ENCODE results near the gene CEACAM19. TPM values are rescaled to one million over a fixed set of nuclear protein-coding genes. Genes with fewer than 3 reads are reported as not detected.
"Not testable (repeated sequence)": the region's sequence is repeated elsewhere in the genome, so short reads cannot be mapped to it uniquely, and the experiment has no call there.

Gene CEACAM19
- total and polyA plus RNA-seq, 5 experiments from 2014 or later = 0.14 to 3.6 (median 1.9) TPM; not detected in 2

DNA sequence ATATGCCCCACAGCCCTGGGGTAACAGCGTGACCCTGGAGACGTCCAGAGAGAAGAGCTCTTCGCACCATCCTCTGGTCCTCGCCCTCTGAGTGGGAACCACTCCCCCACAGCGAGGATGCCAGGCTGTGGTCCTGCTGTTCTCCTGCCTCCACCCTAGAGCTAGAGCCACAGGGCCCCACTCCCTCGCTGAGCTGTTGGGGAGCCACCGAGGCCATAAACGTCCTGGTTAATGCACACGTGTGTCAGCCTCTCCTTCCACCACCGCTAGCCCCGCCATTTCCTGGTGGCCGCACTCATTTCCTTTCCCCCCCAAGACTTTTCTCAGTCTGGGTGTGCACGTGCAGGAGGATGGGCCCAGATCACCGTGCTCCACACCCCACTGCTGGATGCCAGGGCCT, 39.2 kb downstream of the CEACAM19 start:
- peaks cover 0 to 15% (median 8%) of the 10 kb centered on the region in 9 donors for H3K9me3 Mint-ChIP-seq
- H3K4me3 Mint-ChIP-seq = peak overlapping the region in 1 of 10 donors; percentile 55
- no peak for DNase-seq
- no peak for ATAC-seq
- H3K4me1 Mint-ChIP-seq = peaks cover 4 to 14% (median 7%) of the 10 kb centered on the region in 4 donors
- H3K27ac Mint-ChIP-seq = peak overlapping the region in 2 of 10 donors; percentile 27 to 55
- peaks cover 0 to 12% (median 0%) of the 10 kb centered on the region in 3 donors for H3K36me3 Mint-ChIP-seq
- H3K27me3 Mint-ChIP-seq = peaks cover 0 to 1% (median 0%) of the 10 kb centered on the region in 5 donors
- POLR2A ChIA-PET = no interaction called here

- Mint-ChIP-seq H3K27ac (no peak overlapping the region), H3K9me3 (peaks cover 0 to 18% (median 11%) of the 10 kb centered on the region in 9 donors), H3K27me3 (no peaks in the 10 kb centered on the region), H3K4me3 (no peak overlapping the region), H3K4me1 (peaks cover 4 to 14% (median 7%) of the 10 kb centered on the region in 4 donors), H3K36me3 (peaks cover 0 to 15% (median 0%) of the 10 kb centered on the region in 3 donors)
- POLR2A ChIA-PET = interaction anchor here (0.9 kb wide), 1 partner anchor 77 kb away, joined by 4 read pairs; no protein-coding TSS in a partner anchor
- DNase-seq = no peak
- ATAC-seq = no peak
Observed at GRCh38 chr19:44712864-44713515, 41.7 kb downstream of the CEACAM19 start.

DNA sequence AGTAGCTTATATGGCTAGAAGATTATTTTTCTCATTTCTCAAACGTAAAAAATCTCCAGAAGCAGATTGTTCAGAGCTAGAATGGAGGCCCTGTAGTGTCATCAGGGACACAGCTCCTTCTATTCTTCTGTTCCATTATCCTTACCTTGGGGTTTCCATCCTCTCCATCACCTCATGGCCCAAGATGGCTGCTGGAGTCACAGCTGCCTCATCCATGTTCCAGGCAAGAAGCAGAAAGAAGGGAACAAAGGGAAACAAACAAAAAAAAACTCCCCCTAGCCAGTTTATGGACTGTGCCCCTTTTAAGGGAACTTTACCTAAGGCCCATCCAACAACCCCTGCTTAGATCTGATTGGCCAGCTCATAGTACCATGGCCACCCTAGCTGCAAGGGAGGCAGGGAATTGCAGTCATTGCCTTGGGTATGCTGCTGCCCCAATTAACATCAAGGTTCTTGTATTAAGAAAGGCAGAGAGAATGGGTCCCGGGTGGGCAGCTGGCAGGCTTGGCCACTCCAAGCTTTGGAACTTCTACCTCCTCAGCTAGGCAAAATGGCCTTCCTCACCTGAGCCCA, 43.4 kb downstream of the CEACAM19 start:
- Mint-ChIP-seq H3K4me3 (no peak overlapping the region), H3K9me3 (peaks cover 0 to 18% (median 11%) of the 10 kb centered on the region in 9 donors), H3K27me3 (no peaks in the 10 kb centered on the region), H3K27ac (peak overlapping the region in 1 of 10 donors; percentile 53), H3K36me3 (peaks cover 0 to 15% (median 0%) of the 10 kb centered on the region in 3 donors), H3K4me1 (peaks cover 4 to 14% (median 7%) of the 10 kb centered on the region in 4 donors)
- ATAC-seq (no peak), DNase-seq (no peak)
- POLR2A ChIA-PET = interaction anchor here (1.0 kb wide), 1 partner anchor 22 kb away, joined by 3 read pairs; no protein-coding TSS in a partner anchor

DNA sequence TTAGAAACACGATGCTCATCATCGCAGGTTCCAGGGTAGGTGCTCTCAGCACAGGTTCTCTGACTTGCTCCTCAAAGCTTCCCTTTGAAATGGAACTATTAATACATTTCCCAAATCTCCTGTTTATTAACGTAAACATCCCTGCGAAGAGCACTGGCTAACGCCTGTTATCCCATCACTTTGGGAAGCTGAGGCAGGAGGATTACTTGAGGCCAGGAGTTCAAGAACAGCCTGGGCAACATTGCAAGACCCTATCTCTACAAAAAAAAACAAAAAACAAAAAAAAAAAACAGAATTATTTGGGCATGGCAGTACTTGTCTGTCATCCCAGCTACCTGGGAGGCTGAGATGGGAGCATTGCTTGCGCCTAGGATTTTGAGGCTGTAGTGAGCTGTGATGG, 46.3 kb downstream of the CEACAM19 start:
- H3K4me1 Mint-ChIP-seq = peaks cover 4 to 14% (median 9%) of the 10 kb centered on the region in 4 donors
- peaks cover 0 to 18% (median 11%) of the 10 kb centered on the region in 9 donors for H3K9me3 Mint-ChIP-seq
- peaks cover 0 to 15% (median 0%) of the 10 kb centered on the region in 3 donors for H3K36me3 Mint-ChIP-seq
- H3K27ac Mint-ChIP-seq = no peak overlapping the region
- H3K4me3 Mint-ChIP-seq = no peak overlapping the region
- ATAC-seq = no peak
- POLR2A ChIA-PET = interaction anchor here (0.7 kb wide), 2 partner anchors 63 to 1430 kb away, joined by 3 to 5 read pairs; no protein-coding TSS in a partner anchor
- no peaks in the 10 kb centered on the region for H3K27me3 Mint-ChIP-seq
- no peak for DNase-seq

DNA sequence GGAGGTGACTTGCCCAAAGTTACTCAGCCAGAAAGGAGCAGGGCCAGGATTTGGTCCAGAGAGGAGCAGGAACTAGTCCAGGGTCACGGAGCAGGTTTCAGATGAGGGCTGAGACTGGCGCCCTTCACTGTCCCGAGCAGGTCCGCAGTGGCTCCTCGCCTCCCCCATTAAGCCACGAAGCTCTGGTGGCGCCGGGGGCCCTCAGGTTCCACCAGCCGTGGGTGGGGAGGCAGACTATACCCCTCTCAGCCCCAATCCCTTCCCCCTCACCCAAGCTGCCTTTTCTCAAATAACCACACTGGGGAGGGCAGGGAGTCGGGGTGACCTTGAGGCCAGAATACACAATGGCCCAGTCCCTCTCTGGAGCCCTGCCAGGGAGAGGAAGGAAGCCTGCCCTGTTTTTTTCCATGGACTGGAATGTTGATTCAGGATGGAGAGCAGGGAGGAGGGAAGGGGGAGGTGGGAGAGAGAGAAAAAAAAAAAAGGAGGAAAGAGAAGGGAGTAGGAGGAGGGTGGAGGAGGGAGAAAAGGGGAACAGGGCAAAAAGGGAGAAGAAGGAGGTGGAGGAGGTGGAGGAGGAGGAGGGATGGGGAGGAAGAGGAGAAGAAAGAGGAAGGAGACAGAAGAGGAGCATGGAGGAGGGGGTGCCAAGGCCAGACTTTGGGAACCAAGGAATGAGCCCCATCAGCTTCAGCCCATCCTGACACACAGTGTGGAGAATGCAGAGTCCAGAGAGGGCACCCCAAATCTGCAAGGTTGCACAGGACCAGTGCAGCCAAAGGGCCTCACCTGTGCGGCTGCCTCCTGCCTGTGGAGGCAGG, 47.4 kb downstream of the CEACAM19 start:
- ATAC-seq = no peak
- no peaks in the 10 kb centered on the region for H3K27me3 Mint-ChIP-seq
- peaks cover 8 to 18% (median 16%) of the 10 kb centered on the region in 4 donors for H3K4me1 Mint-ChIP-seq
- POLR2A ChIA-PET = interaction anchor here (0.7 kb wide), 1 partner anchor 23 kb away, joined by 3 read pairs; no protein-coding TSS in a partner anchor
- H3K4me3 Mint-ChIP-seq = no peak overlapping the region
- H3K9me3 Mint-ChIP-seq = peaks cover 0 to 18% (median 11%) of the 10 kb centered on the region in 9 donors
- H3K27ac Mint-ChIP-seq = no peak overlapping the region
- H3K36me3 Mint-ChIP-seq = peaks cover 0 to 15% (median 0%) of the 10 kb centered on the region in 3 donors
- DNase-seq = no peak

GRCh38 chr19:44719262-44719701, 48.0 kb downstream of the CEACAM19 start:
- H3K27ac Mint-ChIP-seq = peak overlapping the region in 1 of 10 donors; percentile 73
- peaks cover 0 to 15% (median 0%) of the 10 kb centered on the region in 3 donors for H3K36me3 Mint-ChIP-seq
- H3K4me1 Mint-ChIP-seq = peaks cover 13 to 24% (median 22%) of the 10 kb centered on the region in 4 donors
- POLR2A ChIA-PET = no interaction called here
- no peaks in the 10 kb centered on the region for H3K27me3 Mint-ChIP-seq
- peaks cover 0 to 15% (median 11%) of the 10 kb centered on the region in 9 donors for H3K9me3 Mint-ChIP-seq
- no peak overlapping the region for H3K4me3 Mint-ChIP-seq
- ATAC-seq (no peak), DNase-seq (no peak)

DNA sequence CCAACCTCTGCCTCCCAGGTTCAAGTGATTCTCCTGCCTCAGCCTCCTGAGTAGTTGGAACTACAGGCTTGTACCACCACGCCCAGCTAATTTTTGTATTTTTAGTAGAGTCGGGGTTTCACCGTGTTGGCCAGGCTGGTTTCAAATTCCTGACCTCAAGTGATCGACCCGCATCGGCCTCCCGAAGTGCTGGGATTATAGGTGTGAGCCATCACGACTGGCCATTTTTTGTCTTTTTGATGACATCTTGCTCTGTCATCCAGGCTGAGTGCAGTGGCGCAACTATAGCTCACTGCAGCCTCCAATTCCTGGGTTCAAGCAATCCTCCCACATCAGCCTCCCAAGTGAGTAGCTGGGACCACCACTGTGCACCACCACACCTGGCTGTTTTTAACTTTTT, 49.1 kb downstream of the CEACAM19 start:
- not testable (repeated sequence) for H3K27me3 Mint-ChIP-seq, H3K27ac Mint-ChIP-seq, H3K9me3 Mint-ChIP-seq

DNA sequence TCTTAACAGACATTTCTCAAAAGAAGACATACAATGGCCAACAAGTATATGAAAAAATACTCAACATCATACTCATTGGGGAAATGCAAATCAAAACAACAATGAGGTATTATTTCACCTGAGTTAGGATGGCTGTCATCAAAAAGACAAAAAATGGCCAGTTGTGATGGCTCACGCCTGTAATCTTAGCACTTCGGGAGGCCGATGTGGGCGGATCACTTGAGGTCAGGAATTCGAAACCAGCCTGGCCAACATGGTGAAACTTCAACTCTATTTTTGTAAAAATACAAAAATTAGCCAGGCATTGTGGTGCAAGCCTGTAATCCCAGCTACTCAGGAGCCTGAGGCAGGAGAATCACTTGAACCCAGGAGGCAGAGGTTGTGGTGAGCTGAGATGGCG, 49.7 kb downstream of the CEACAM19 start:
- POLR2A ChIA-PET = no interaction called here
- no peak overlapping the region for H3K27ac Mint-ChIP-seq
- no peak for ATAC-seq

More for the DNA sequence above, 49.1 kb downstream of the CEACAM19 start:
- H3K4me1 Mint-ChIP-seq = peaks cover 14 to 33% (median 31%) of the 10 kb centered on the region in 4 donors
- H3K36me3 Mint-ChIP-seq, ATAC-seq, POLR2A ChIA-PET, H3K4me3 Mint-ChIP-seq, DNase-seq: not testable (repeated sequence)

DNA sequence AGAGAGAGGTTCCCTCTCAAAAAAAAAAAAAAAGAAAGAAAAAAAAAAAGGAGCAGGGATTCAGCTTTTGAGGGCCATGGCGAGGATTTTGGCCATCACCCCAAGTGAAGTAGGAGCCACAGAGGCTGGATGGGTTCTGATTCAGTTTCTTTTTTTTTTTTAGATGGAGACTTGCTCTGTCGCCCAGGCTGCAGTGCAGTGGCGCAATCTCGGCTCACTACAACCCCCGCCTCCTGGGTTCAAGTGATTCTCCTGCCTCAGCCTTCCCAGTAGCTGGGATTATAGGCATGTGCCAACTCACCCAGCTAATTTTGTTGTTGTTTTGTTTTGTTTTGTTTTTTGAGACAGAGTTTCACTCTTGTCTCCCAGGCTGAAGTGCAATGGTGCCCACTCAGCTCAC, 50.1 kb downstream of the CEACAM19 start:
- DNase-seq, H3K4me3 Mint-ChIP-seq, POLR2A ChIA-PET, H3K36me3 Mint-ChIP-seq, H3K27me3 Mint-ChIP-seq, ATAC-seq, H3K9me3 Mint-ChIP-seq: not testable (repeated sequence)
- Mint-ChIP-seq H3K27ac (peak overlapping the region in 1 of 10 donors; percentile 18), H3K4me1 (peaks cover 16 to 38% (median 35%) of the 10 kb centered on the region in 4 donors)

More for the DNA sequence above, 49.7 kb downstream of the CEACAM19 start:
- H3K27me3 Mint-ChIP-seq = no peaks in the 10 kb centered on the region
- no peaks in the 10 kb centered on the region for H3K9me3 Mint-ChIP-seq
- H3K36me3 Mint-ChIP-seq = no peaks in the 10 kb centered on the region
- H3K4me1 Mint-ChIP-seq = peaks cover 14 to 38% (median 35%) of the 10 kb centered on the region in 4 donors
- no peak for DNase-seq
- H3K4me3 Mint-ChIP-seq = no peak overlapping the region

- ATAC-seq (peak in 1 of 2 donors; percentile 69), DNase-seq (peak in 3 of 10 donors; percentile 10 to 16 (median 15))
- POLR2A ChIA-PET = interaction anchor here (1.1 to 2.7 kb wide), 4 partner anchors 22 to 48 kb away, joined by 4 to 9 read pairs (median 6); no protein-coding TSS in a partner anchor
- H3K27ac Mint-ChIP-seq = peak overlapping the region in 5 of 10 donors; percentile 28 to 66 (median 43)
- H3K4me1 Mint-ChIP-seq = peaks cover 16 to 38% (median 35%) of the 10 kb centered on the region in 4 donors
- H3K36me3 Mint-ChIP-seq = no peaks in the 10 kb centered on the region
- no peaks in the 10 kb centered on the region for H3K9me3 Mint-ChIP-seq
- peak overlapping the region in 3 of 10 donors; percentile 10 to 33 (median 30) for H3K4me3 Mint-ChIP-seq
- H3K27me3 Mint-ChIP-seq = no peaks in the 10 kb centered on the region
Observed at GRCh38 chr19:44722131-44723121, 51.1 kb downstream of the CEACAM19 start.

DNA sequence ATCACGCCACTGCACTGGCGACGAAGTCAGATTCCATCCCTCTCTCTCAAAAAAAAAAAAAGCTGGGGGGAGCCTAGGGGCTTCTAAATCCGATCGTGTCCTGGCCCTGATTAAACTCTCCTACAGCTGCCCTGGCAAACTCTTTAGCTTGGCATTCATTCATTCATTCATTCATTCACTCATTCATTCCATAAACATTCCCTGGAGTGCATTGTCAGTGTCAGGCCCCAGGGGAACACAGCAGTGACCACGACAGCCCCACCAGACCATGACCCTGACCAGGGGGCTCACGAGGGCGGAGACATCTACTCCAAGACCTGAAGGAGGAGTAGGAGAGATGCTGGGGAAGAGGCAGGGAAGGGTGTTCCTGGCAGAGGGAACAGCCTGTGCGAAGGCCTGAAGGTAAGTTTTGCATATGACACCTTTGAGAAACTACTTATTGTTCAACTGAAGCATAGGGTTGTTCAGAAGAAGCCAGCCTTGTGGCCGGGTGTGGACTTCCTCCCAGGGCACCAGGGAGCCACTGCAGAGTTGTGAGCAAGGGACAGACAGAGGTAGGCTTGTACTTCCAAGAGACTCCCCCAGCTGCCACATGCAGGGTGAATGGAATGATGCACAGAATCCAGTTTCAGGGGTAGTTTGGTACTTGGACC, 52.1 kb downstream of the CEACAM19 start:
- H3K36me3 Mint-ChIP-seq = no peaks in the 10 kb centered on the region
- H3K4me3 Mint-ChIP-seq = no peak overlapping the region
- H3K4me1 Mint-ChIP-seq = peaks cover 20 to 44% (median 43%) of the 10 kb centered on the region in 4 donors
- H3K9me3 Mint-ChIP-seq = no peaks in the 10 kb centered on the region
- no peak for DNase-seq
- H3K27me3 Mint-ChIP-seq = no peaks in the 10 kb centered on the region
- peak; percentile 29 to 52 for ATAC-seq
- H3K27ac Mint-ChIP-seq = peak overlapping the region in 4 of 10 donors; percentile 15 to 53 (median 42)
- POLR2A ChIA-PET = interaction anchor here (0.6 to 3.3 kb wide), 9 partner anchors 21 to 121 kb away, joined by 3 to 41 read pairs (median 4); no protein-coding TSS in a partner anchor
